GM21528 (cell line): ENCODE data around the gene UMODL1.

Experiments used
- ATAC-seq: cut with Tn5 transposase; IDR thresholded peaks from one replicate; pipeline ENCODE4 v1.9.1; 2021; ENCODE audit warnings: mild to moderate bottlenecking, moderate library complexity; ENCODE audit not compliant: unreplicated experiment, low FRiP score

Gene UMODL1

GRCh38 chr21:42079008-42079938 lies 8.2 kb downstream of the UMODL1 start:
- ATAC-seq, result no peak

- no peak for ATAC-seq
Observed at GRCh38 chr21:42079939-42080787, 9.0 kb downstream of the UMODL1 start.

GRCh38 chr21:42080788-42081083 lies 9.6 kb downstream of the UMODL1 start:
- no peak for ATAC-seq

GRCh38 chr21:42081138-42081537 lies 10.0 kb downstream of the UMODL1 start:
- ATAC-seq, result no peak

GRCh38 chr21:42081931-42082381 lies 10.8 kb downstream of the UMODL1 start:
- no peak for ATAC-seq

DNA sequence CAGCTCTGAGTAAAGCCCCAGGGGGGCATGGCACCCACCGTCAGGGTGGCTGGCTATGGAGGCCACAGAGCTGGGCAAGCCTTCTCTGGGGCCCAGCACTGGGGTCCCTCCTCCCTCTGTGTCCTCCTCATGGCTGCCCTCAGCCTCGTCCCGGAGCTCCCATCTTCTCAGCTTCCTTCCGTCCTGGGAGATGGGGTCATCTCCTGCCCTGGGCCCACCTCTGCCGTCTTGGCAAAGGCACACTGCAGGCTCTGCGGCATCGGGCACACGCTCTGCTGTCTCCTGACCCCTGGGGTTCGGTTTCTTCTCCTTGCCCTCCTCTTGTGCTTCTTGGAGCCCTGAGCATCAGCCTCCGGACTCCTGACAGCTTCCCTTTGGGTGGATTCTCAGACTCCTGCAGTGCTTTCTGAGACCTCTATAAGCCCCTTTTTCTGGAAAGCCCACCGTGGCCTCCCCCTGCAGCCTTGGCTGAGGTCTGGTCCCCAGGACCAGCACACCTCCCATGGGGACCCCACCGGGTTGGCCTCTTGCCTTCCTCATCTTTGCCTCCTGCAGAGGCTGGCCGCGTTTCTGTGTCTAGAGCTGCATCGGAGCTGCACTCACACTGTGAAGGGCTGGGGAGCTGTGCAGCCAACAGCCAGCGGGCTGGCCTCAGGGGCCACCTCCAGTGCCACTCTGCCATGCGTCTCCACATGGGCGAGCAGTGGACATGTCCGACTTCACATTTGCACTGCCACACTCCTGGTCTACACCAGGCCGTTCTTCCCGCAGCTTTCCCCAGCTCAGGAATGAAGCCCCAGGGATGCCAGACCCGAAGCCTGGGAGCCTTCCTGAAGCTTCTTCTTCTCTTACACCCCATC lies 11.6 kb downstream of the UMODL1 start:
- no peak for ATAC-seq

GRCh38 chr21:42083361-42083690 lies 12.2 kb downstream of the UMODL1 start:
- ATAC-seq, result no peak

DNA sequence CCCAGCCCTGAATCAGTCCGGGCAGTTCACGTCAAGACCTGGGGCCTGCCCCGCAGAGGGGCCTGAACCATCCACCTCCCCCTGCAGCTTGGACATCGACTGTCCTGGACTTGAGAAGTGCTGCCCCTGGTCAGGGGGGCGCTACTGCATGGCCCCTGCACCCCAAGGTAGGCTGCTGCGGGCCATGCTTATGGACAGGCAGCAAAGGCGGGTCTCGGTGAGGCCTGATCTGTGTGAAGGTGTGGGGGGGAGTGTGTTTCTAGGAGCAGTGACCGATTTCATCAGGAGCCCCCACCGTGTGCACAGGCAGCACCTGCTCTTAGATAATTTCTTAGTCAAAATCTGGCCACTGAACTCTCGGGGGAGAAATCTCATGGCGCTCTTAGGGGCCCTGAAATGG lies 13.0 kb downstream of the UMODL1 start:
- ATAC-seq, result no peak

DNA sequence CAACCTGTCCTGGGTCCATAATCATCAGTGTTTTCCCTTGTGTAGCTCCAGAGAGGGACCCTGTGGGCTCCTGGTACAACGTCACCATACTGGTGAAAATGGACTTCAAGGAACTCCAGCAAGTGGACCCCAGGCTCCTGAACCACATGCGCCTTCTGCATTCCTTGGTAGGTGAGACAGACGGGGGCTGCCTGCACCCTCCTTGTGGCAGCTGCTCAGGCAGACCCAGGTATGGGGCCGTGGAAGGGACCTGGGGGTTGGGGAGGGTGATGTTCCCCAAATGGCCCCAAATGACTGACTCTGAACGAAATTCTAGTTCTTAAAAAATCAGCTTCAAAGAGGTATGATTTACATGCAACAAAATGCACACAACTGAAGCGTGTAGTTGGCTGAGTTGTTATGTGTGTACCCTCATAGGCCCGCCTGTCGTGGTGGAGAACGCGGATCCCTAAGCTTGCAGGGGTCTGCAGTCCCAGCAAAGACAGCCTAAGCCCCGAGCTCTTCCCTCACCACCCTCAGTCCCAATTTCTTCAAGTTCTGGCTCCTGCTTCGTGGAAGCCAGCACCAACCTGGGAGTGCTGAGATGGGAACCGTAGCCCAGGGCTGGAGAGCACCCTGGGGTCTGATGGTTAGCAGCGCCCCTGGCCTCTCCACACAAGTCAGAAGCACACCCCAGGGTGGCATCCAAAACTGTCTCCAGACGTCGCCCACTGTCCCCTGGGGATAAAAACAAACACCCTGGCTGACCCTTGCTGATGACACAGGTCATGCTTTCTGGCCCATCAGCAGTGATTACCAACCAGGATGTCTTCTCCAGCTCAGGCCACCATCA lies 14.3 kb downstream of the UMODL1 start:
- ATAC-seq, result no peak

DNA sequence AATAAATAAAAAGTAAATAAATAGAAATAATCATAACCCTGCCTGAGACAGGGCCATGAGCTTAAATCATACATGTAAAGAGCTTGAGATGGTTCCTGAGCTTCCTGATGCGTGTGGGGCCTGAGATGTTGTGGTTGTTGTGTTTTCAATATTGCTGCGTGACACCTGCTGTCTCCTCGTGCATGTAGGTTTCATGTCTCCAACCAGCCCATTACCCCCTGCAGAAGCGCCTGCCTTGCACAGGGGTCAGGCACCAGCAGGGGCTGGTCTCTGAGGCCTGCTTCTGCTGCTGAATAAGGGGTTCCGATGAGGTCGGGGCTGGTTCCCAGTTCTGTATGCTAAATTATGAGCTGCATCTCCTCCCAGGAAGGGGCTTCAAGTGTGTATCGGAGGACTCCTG lies 15.9 kb downstream of the UMODL1 start:
- no peak for ATAC-seq

DNA sequence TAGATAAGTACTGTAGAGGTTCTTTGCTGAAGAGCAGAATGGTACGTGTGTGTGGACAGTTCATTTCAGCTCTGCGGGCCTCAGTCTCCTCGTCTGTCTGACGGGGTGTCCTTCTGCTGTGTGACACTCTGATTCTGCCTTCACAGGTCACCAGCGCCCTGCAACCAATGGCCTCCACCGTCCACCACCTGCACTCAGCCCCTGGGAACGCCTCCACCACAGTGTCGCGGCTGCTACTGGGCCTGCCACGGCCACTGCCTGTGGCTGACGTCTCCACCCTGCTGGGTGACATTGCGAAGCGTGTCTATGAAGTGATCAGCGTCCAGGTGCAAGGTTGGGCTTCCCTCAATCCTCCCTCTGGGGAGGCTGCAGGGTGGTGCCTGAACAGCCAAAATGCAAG lies 17.0 kb downstream of the UMODL1 start:
- no peak for ATAC-seq

DNA sequence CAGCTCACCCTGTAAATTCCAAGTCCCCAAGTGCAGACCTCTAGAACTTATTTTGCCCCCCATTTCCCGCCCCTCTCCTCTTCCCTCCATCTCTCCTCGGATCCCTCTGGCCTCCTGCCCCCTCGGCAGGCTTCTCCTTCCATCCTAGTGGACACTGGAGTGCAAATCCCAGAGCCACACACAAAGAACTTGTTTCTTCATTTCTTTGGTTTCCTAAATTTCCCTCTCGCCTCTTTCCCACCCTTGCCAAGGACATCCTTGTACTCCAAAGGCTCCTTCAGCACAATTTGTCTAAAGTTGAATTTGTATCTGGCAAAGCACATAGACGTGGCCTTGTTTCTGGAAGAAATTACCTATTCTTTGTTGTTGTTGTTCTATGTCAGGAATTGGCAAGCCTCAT lies 17.5 kb downstream of the UMODL1 start:
- no peak for ATAC-seq

GRCh38 chr21:42089093-42089631 lies 18.0 kb downstream of the UMODL1 start:
- no peak for ATAC-seq

GRCh38 chr21:42089665-42090310 lies 18.7 kb downstream of the UMODL1 start:
- ATAC-seq, result no peak

DNA sequence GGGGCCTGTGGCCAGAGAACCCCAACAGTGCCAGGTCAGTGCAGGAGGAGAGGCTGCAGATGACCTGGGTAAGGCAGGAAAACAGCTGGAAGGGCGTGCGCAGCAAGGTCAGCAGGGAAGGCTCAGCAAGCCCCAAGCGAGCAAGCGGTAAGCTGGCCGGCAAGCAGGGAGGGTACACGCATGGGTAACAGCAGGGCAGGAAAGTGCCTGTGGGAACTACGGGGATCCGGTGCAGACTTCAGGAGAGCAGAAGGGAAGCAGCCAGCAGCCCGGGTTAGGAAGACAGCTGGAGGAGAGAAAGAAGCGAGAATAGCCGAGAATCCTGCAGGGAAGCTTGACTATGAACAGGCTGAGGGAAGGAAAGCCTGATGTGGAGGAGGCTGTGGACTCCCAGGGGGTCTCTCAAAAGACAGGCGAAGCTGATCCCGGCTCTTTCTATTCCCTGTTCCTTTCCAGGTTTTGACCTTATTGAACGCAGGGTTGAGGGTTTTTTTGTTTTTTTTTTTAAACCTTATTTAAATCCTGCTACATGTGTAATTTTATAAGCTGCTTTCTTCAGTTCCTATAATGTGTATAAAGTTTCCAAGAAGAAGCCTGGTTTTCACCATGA lies 20.9 kb downstream of the UMODL1 start:
- ATAC-seq, result no peak

- no peak for ATAC-seq
Observed at GRCh38 chr21:42092771-42093170, 21.7 kb downstream of the UMODL1 start.

GRCh38 chr21:42093186-42093585 lies 22.1 kb downstream of the UMODL1 start:
- no peak for ATAC-seq

DNA sequence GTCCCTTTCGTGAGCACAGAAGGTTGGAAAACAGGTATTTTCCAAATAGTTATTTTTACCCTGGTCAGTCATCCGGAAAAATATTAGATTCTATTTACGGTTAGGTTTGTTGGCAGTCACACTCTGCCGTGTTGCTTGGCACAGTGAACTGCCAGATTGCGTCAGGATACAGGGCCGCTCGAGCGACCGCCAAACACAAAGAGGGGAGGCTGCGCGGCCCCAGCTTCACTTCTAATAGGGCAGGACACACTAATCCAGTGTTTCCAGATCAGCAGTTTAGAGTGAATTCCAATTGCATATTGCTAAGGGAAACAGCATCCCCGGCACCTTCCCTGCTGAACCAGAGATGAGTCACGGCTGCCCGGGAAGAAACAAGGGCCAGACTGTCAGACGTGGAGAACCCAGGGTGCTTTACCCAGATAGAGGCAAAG lies 22.9 kb downstream of the UMODL1 start:
- ATAC-seq, result no peak

- ATAC-seq, result no peak
Observed at GRCh38 chr21:42094811-42095210, 23.7 kb downstream of the UMODL1 start.
